NCI-H2081 treated with DMSO at 0.1 percent for 48 hours (cell line): ENCODE data around the gene GARIN5A.
"Not testable (repeated sequence)": the region's sequence is repeated elsewhere in the genome, so short reads cannot be mapped to it uniquely, and the experiment has no call there.

ENCODE experiments used
- DNase-seq: peaks from one replicate; lab custom pipeline; 2025; lab: John Stamatoyannopoulos, UW

GARIN5A gene

DNA sequence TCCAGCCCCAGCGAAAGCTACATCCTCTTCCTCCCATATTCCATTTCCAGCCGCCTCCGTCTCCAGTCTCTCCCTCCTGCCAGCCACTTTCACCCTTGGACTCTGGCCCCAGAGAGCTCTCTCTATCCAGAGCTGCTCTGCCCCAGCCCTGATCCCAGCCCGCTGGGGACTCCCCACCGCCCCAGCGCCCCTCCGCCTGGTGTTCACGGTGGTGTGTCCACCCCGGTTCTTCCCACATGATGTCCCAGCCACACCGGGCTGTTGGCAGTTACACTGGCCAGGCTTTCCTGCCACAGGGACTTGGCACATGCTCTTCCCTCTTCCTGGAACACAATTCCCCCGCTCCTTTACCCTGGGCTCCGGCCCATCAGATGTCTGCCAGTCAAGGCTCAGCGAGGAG is 11.6 kb downstream of the GARIN5A start:
- DNase-seq, result no peak

DNA sequence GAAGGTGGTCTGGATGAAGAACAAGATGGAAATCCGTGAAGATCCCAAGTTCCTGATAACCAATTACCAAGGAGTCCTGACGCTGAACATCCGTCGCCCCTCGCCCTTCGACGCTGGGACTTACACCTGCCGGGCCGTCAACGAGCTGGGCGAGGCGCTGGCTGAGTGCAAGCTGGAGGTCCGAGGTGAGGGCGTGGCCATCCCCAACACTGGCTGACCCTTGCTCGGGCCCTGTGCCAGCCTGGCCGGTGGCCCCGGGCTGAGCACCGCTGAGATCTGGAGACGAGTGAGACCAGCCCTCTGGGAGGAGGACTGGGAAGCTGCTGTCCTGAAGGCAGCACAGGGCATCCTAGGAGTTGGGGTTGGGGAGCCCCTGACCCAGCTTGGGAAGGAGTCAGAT is 12.3 kb downstream of the GARIN5A start:
- no peak for DNase-seq

DNA sequence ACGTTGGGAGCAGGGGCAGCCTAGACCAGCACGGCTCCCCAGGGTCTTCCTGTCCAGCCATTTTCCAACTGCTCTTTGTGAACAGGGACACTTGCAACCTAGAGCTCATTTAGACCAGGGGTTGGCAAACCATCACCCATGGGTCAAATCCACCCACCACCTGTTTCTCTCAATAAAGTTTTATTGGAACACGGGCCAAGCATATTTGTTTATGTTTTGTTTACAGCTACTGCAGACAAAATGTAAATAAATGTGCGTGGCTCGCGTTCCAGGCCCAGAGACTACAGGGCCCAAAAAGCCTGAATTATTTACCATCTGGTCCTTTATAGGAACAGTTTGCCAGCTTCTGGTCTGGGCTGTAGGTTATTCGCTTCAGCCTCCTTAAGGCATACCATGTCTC is 13.7 kb downstream of the GARIN5A start:
- DNase-seq, result no peak

DNA sequence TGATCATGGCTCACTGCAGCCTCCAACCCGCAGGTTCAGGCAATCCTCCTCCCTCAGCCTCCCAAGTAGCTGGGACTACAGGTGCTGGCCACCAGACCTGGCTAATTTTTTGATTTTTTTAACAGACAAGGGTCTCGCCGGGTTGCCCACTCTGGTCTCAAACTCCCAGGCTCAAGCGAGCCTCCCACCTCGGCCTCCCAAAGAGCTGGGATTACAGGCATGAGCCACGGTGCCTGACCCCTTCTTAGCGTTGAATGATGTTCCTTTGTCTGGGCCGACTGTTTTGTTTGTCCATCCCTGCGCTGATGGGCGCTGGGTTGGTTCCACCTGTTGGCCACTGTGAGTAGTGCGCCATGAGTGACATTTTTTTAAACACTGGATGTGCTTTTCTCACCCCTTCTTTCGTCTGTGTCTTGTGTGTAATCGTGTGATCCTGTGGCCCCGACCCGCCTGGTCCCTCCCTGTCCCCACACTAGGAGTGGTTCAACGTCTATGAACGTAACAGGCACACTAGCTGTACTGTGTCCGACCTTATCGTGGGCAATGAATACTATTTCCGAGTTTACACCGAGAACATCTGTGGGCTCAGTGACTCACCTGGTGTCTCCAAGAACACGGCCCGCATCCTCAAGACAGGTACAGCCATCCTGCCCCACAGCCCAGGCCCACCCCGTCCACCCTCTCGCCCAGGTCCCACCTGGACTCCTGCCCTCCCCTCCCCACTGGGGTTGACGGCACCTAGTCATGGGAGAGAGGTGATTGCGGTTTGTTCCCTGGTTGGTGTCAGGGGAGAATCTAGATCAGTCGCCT is 15.4 kb downstream of the GARIN5A start:
- DNase-seq, result peak; percentile 27

DNA sequence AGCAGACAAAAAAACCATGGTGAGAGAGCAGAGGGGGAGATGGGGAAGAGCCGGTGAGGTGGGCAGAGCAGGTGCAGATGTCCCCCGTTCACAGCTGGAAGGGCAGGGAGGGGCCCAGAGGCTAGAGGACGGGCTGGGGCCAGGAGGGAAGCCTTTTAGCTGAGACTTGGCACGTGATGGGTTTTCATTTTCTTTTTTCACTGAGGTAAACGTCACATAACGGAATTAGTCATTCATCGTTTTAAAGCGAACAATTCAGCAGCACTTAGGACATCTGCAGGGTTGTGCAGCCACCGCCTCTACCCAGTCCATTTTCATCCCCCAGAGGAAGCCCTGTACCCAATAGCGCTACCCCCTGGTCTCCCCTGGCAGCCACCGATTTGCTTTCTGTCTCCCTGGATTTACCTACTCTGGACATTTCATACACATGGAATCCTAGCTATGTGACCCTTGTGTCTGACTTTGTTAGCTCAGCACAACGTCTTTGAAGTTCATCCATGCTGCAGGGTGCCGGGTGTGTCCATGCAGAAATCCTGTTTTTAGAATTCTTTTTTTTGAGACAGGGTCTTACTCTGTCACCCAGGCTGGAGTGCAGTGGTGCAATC is 16.4 kb downstream of the GARIN5A start:
- DNase-seq, result no peak

DNA sequence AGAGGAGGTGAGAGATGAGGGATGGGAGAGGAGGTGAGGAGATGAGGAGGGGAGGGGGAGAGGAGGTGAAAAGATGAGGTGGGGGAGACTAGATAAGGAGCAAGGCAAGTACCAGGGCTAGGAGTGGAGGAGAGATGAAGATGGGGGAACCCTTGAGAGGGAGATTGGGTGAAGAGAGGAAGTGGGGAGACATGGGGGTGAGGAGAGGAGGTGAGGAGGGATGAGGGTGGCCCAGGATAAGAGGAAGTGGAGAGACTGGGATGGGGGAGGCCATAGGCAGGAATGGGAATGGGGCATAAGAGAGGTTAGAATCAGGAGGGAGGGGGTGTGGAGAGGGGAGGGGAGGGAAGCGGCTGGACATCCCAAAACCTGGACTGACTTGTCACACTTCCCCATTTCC is 17.0 kb downstream of the GARIN5A start:
- no peak for DNase-seq

DNA sequence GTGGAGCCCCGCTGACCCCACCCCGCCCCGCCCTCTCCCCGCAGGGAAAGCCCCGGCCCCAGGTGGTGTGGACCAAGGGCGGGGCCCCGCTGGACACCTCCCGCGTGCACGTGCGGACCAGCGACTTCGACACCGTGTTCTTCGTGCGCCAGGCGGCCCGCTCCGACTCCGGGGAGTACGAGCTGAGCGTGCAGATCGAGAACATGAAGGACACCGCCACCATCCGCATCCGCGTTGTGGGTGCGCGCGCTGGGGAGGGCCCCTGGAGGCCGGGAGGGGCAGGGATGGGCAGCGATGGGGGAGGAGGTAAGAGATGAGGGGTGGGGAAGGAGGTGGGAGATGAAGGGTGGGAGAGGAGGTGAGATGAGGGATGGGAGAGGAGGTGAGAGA is 17.6 kb downstream of the GARIN5A start:
- DNase-seq, result no peak

DNA sequence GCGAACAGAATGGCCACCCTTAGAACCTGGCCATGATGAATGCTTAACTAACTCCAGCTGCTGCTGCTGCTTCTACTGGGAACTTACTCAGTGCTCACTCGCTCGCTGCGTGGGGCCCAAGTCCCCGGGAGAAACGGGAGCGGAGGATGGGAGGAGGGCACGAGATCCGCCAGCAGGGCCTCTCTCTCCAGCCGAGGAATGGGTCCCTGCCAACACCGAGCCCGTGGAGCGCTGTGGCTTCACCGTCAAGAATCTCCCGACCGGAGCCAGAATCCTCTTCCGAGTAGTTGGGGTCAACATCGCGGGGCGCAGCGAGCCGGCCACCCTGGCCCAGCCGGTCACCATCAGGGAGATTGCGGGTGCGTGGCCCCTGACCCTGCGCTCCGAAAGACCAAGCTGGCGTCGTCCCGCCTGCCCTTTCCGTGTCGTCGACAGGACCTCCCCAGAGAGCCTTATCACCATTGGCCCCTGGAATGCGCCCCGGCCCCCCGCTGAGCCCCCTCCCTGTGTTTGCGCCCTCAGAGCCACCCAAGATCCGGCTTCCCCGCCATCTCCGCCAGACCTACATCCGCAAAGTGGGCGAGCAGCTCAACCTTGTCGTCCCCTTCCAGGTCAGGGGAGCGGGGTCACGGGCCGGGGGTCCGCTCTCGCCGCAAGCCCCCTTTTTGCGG is 18.1 kb downstream of the GARIN5A start:
- no peak for DNase-seq

DNA sequence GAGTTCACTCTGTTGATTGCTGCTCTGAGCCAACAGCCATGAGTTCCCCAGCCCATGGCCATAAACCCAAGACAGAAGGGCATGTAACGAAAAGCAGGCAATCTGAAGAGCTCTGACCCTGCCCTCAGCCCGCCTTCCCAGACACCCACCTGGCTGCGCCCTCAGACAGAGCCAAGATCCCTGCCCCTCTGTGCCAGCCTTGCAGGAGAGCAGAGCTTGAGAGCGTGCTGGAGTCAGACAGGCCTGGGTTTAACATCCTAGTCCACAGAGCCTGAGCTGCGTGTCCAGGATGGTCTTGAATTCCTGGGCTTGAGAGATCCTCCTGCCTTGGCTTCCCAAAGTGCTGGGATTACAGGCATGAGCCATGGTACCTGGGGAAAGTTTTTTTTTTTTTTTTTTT is 19.3 kb downstream of the GARIN5A start:
- DNase-seq, result no peak

DNA sequence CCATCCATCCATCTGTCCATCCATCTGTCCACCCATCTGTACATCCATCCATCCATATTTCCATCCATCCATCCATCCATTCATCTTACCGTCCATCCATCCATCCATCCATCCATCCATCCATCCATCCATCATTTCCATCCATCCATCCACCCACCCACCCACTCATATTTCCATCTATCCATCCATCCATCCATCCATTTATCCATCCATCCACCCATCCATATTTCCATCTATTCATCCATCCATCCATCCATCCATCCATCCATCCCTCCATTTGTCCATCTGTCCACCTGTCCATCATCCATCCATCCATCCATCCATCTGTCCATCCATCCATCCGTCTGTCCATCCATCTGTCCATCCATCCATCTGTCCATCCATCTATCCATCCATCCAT is 20.7 kb downstream of the GARIN5A start:
- no peak for DNase-seq

DNA sequence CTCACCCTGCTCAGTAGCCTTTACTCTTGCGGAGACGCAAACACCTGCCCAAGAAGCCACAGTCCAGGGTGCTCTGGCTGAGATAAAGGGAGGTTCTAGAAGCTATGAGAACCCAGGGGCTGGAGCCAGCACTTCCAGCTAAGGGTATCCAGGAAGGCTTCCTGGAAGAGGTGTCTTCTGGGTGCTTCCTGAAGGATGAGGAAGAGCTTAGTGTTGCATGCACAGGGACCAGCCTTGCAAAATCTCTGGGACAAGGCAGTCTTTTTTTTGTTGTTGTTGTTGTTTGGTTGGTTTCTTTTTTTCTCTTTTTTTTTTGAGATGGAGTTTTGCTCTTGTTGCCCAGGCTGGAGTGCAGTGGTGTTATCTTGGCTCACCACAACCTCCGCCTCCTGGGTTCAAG is 23.4 kb downstream of the GARIN5A start:
- DNase-seq, result no peak

DNA sequence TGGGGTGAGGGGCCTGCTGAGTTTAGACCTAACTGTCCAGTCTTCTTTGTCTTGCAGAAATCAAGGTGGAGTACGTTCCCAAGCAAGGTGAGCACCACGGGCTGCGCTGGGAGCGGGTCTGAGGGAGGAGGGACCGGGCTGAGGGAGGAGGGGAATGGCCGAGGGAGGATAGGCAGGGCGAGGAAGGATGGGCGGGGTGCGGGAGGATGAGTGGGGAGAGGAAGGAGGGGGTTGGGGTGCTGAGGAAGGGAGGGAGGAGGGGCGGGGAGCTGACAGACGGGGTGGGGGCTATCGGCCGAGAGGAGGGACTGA is 25.5 kb downstream of the GARIN5A start:
- DNase-seq, result no peak

DNA sequence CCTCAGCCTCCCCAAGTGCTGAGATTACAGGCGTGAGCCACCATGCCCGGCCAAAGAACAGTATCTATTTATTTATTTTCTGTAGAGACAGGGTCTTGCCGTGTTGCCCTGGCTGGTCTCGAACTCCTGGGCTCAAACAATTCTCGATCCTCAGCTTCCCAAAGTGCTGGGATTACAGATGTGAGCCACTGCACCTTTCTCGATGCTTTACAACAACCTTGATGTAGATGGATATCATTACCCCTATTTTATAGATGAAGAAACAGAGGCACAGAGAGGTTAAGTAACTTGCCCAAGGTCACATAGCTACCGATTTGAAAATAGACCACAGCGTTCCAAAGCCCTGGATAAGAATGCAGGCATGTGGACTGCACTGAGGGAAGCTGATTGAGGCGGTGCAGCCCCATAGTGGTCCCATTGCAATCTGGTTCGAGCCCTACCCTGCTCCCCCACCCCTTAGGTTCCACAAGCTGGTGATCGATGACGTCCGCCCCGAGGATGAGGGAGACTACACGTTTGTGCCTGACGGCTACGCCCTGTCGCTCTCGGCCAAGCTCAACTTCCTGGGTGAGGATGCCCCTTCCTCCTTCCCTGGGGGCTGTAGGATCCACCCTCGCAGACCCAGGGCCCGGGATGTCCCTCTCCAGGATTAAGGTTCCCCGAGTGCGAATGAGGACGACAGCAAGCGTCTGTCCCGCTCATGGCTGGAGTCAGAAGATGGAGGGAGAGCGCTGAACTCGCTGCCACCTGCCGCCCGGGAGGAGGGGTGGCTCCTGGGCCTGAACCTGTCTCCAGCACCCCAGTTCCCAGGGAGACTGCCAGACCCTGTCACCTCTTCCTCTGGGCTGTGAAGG is 26.1 kb downstream of the GARIN5A start:
- no peak for DNase-seq

DNA sequence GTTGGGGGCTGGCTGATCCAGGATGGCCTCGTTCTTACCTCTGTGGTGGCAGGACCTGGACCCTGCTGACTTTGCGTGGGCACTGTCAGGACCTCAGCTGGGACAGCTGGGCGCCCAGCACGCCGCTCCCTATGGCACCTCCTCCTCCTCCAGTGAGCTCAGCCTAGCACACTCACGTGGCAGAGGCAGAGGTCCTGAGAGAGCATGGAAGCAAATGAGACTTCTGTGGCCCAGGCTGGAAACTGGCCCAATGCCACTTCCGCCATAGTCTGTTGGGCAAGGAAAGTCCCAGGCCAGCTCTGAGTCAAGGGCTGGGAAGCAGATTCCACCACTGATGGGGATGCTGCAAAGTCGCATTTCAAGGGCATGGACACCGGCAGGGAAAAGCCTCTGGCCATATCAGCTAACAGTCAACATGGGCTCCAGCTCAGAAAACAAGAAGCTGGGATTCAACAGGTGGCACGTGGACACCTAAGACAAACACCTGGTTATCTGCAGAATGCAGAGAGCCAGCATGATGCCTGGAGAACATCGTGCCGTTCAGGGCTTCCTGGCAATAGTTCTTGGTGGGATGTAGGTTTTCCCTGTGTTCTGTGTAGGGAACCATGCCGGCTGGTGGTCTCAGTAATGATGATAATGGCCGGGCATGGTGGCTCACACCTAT is 27.3 kb downstream of the GARIN5A start:
- no peak for DNase-seq

DNA sequence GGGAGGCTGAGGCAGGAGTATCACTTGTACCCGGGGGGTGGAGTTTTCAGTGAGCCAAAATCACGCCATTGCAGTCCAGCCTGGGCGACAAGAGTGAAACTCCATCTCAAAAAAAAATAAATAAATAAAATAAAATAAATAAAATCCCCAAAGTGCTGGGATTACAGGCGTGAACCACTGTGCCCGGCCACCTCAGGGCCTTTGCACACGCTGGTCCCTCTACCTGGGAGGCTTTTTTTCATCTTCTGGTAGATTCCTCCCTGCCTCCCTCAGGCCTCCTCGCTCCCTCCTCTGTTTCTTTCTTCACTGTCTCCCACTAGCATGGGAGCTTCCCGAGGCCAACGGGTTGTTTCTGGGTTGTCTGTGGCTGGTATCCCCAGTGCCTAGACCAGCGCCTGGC is 28.9 kb downstream of the GARIN5A start:
- DNase-seq, result no peak

DNA sequence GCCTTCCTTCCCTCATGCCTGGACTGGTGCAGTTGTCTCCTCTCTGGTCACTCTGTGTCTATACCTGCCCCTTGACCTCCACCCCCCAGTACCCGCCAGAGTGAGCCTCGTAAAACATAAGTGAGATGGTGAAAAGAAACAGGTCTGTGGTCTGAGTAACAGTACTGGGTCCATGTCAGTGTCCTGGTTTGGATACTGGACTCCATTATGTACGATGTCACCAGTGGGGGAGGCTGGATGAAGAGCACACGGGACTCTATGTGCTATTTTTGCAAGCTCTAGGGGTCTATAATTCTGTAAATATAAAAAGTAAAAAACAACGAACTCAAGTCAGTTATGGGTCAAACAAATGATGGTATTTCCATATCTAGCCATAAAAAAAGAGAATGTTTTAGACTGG is 29.6 kb downstream of the GARIN5A start:
- DNase-seq, result no peak

DNA sequence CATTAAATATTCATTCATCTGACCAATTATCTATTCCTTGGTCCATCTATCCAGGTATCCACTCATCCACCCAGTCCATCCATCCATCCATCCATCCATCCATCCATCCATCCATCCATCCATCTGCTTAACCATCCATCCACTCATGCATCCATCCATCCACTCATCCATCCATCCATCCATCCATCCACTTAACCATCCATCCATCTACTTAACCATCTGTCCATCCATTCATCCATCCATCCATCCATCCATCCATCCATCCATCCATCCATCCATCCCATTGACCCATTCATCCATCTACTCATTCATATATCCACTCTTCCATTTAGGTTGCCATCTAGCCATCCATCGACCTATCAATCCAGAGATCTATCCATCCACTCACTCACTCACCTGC is 32.6 kb downstream of the GARIN5A start:
- DNase-seq, result no peak

DNA sequence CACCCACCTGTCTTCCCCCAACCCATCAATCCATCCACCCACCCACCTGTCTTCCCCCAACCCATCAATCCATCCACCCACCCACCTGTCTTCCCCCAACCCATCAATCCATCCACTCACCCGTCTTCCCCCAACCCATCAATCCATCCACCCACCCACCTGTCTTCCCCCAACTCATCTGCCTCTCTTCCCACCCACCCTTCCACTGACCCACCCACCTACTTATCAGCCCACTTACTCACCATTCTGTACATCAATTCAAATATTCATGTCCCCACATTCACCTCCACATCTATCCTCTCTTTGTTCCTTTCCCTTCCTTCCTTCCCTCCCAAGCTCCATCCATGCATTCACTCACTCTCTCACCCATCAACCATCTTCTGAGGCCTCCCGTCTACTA is 37.5 kb downstream of the GARIN5A start:
- not testable (repeated sequence) for DNase-seq

DNA sequence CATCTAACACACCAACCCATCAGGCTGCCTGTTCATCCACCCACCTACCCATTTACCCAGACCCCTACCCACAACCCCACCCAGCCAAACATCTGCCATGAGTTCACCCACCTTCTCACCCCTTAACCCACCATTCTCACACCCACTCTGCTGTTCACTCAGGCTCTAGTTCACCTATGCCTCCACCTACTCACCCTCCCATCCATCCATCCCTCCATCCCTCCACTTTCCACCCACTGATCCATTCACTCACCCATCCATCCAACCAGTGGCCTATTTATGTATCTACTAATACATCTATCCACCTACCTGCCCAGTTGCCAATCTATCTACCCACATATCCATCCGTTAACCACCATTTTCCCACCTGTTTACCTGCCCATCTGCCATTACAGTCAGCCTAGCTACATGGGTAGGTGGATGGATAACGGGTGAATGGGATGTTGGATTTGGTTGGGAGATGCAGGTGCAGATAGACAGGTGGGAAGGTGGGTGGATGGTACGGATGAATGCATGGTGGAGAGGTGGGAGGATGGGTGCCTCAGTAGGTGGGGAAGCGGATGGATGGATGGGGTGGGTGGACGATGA is 38.7 kb downstream of the GARIN5A start:
- DNase-seq, result no peak

DNA sequence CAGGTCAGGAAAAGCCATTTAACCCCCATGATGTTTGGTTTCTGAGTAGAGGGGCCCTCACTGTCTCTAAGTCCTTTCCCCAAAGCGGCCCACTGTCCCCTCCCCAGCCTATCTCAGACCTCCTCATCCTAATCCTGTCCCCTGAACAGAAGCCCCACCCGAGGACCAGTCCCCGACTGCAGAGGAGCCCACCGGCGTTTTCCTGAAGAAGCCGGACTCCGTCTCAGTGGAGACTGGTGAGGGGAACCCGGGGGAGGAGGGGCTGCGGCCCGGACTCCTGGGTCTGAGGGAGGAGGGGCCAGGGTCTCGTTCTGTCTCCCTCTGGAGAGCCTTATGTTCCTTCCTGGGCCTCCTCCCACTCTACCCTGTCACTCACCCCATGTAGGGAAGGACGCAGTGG is 41.0 kb downstream of the GARIN5A start:
- no peak for DNase-seq

DNA sequence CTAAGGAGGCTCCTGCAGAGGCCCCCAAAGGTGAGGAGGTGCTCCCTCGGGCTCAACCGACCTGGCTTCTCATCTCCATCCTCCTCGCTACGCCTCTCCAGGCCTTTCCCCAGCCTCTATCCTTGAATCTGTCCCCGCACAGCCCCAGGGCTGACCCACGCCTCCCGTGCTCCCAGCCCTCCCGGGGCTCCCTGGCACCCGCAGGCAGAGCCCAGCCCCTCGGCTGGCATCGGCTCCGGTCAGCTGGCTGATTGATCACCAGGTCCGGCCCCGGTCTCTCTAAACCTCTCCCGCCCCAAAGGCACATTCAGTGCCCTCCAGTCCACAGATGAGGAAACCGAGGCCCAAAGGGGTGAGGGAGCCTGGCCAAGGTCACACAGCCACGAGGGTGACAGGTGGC is 41.4 kb downstream of the GARIN5A start:
- DNase-seq, result no peak

DNA sequence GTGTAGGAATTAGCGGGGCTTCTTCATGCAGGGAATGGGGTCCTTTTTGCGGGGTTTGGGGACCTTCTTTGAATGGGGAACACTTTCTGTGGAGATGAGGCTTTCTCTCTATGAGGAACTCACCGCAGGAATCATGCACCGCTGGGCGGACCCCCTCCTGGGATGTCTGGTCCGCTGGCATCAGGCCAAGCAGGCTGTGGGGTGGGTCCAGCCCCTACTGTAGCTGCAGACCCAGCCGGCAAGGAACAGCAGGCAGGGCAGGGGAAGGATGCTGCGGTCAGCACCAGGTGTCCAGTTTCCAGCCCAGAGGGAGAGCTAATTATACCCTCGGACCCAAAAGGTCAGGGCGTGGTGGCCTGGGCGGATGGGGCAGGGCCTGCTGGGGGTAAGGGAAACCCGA is 42.1 kb downstream of the GARIN5A start:
- no peak for DNase-seq
